ENCODE data around the gene CHST11. TPM values are rescaled to one million over a fixed set of nuclear protein-coding genes. Genes with fewer than 3 reads are reported as not detected.

The CHST11 gene
- total RNA-seq, 2 donors from 2014 or later = 36.2 to 61.7 TPM

DNA sequence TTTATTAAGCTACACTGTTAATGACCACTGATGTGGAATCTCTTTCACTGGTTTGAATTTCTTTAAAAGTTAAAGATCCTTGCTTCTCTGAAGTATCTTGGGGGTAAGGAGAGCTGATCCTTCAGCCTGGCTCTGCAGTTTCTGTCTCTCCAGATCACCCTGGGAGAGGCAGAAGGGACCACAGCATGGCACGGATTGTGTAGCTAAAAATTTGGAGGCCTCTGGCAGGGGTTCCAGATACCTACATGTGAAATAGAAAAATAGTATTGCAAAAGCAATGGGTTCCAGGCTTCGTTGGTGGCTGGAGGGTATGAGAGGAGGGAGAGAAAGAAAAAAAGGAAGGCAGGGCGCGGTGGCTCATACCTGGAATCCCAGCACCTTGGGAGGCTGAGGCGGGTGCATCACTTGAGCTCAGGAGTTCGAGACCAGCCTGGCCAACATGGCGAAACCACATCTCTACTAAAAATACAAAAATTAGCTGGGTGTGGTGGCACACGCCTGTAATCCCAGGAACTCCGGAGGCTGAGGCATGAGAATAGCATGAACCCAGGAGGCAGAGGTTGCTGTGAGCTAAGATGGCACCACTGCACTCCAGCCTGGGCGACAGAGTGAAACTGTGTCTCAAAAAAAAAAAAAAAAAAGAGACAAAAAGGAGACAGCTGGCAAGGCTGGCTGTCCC, 3.4 kb downstream of the CHST11 start:
- Mint-ChIP-seq H3K27ac (peak overlapping the region; percentile 92), H3K9me3 (no peaks in the 10 kb centered on the region), H3K4me3 (peak overlapping the region; percentile 93), H3K4me1 (peaks cover 36% of the 10 kb centered on the region), H3K36me3 (ENCODE audit: low read depth) (peaks cover 26% of the 10 kb centered on the region), H3K27me3 (no peaks in the 10 kb centered on the region)
- no peak for ATAC-seq (replicated peaks)

DNA sequence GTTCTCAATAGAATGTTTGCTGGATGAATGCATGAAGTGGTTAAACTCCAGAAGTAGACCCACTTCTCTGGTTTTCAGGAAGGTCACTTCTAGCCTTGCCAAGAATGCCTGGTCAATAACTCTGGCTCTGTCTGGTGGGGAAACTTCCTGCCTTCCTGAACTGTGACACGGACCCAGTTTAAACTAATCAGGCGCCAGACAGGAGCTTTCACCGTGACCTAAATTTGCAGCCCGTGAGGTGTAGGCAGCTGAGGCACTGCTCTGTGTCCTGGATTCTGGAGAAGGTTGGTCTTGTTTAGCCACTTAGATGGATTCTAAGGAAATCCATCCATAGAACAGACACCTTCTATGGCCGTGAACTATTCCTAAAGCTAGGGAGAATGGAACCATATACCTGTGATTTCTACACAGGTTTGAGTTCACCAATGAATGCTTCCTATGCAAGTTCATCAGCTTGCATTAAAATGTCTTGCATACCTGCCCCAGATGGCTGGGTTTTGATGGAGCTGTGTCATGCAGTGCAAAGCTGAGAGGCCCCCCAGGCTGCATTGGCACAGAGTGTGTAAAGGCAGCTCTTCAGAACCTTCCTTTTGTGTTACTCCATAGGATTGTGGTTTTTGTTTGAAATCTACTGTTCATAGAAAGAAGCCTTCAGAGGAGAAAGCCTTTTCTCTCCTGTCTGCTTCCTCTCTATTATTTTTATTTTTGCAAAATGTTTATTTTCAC, 4.4 kb downstream of the CHST11 start:
- H3K4me3 Mint-ChIP-seq = peak overlapping the region; percentile 93
- no peaks in the 10 kb centered on the region for H3K9me3 Mint-ChIP-seq
- H3K27me3 Mint-ChIP-seq = no peaks in the 10 kb centered on the region
- peaks cover 35% of the 10 kb centered on the region for H3K4me1 Mint-ChIP-seq
- peak overlapping the region; percentile 92 for H3K27ac Mint-ChIP-seq
- H3K36me3 Mint-ChIP-seq (ENCODE audit: low read depth) = peaks cover 26% of the 10 kb centered on the region
- no peak for ATAC-seq (replicated peaks)

DNA sequence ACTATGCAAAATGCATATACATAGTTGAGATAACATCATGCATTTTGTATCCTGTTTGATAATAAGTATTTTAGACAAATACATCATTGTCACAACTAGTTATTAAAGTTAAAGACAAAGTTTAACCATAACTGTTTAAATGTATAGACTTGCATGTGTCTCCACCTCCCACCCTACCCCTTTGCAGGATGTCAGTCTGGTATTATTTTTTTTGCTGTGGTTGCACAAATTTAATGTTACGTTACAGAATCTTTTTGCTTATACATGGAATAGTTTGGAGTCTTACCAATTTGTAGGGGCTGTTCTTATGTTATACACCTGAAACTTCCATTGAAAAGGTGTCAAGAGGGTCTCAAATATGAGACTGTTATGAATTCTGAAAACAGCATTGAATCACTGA, 5.6 kb downstream of the CHST11 start:
- peaks cover 19% of the 10 kb centered on the region for H3K36me3 Mint-ChIP-seq (ENCODE audit: low read depth)
- no peaks in the 10 kb centered on the region for H3K27me3 Mint-ChIP-seq
- peaks cover 45% of the 10 kb centered on the region for H3K4me1 Mint-ChIP-seq
- peak overlapping the region; percentile 93 for H3K4me3 Mint-ChIP-seq
- H3K27ac Mint-ChIP-seq = peak overlapping the region; percentile 53
- no peaks in the 10 kb centered on the region for H3K9me3 Mint-ChIP-seq
- ATAC-seq (replicated peaks) = no peak

DNA sequence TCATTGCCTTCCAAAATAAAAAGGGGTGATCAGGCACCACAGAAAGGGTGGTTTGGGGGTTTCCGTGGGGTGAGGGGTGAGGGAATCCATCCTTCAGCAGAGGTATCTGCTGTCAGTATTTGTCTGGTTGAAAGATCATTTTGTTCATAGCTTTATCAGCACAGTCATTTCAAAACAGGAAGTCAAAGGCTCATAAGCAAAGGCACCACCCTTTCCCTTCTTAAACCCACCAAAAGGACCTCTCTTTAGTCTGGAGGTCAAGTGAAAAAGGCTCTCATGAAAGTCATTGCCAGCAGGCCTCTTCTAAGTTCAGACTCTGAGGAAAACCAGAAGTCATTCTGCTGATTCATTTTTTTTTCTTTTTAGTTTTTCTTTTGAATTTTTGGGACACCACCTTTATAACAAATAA, 6.2 kb downstream of the CHST11 start:
- H3K4me3 Mint-ChIP-seq = peak overlapping the region; percentile 93
- H3K9me3 Mint-ChIP-seq = no peaks in the 10 kb centered on the region
- H3K4me1 Mint-ChIP-seq = peaks cover 45% of the 10 kb centered on the region
- H3K27ac Mint-ChIP-seq = peak overlapping the region; percentile 53
- ATAC-seq (replicated peaks) = peak; percentile 54
- no peaks in the 10 kb centered on the region for H3K27me3 Mint-ChIP-seq
- peaks cover 19% of the 10 kb centered on the region for H3K36me3 Mint-ChIP-seq (ENCODE audit: low read depth)

DNA sequence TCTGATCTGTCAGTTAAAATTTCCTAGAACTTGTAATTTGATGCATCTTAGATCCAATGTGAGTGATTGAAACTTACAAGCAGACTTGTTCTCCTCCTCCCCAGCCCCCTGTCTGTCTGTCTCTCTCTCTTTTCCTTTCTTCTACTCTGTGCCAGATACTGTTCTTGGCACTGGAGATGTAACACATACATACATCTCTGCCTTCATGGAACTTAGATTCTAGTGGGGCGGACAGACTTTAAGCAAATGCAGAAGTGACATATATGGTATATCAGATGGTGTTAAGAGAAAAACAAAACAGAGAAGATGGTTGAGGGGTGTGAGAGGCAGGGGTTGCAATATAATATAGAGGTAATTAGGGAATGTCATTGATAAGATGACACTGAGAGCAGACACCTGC, 6.6 kb downstream of the CHST11 start:
- H3K27ac Mint-ChIP-seq = peak overlapping the region; percentile 53
- H3K4me3 Mint-ChIP-seq = peak overlapping the region; percentile 93
- H3K36me3 Mint-ChIP-seq (ENCODE audit: low read depth) = peaks cover 19% of the 10 kb centered on the region
- ATAC-seq (replicated peaks) = peak; percentile 31
- no peaks in the 10 kb centered on the region for H3K27me3 Mint-ChIP-seq
- no peaks in the 10 kb centered on the region for H3K9me3 Mint-ChIP-seq
- H3K4me1 Mint-ChIP-seq = peaks cover 45% of the 10 kb centered on the region

DNA sequence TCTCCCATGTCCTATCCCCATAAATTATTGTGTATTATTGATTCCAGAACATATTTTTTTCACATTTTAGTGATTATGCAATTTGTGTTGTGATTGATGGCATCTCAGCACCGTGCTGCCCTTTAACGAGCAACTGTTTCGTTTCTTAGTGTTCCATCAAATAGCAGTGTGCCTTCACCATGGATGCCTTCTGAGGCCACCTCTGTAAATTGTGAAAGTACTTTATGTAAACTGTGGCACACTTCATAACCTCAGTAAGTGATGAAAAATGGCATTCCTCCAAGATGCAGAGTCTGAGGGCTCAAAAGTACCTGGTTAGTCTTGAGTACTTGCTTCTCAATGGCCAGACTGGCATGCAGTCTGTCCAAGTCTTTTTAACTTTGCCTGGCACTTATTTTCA, 8.2 kb downstream of the CHST11 start:
- H3K36me3 Mint-ChIP-seq (ENCODE audit: low read depth) = peaks cover 4% of the 10 kb centered on the region
- H3K27ac Mint-ChIP-seq = peak overlapping the region; percentile 76
- peak overlapping the region; percentile 93 for H3K4me3 Mint-ChIP-seq
- H3K4me1 Mint-ChIP-seq = peaks cover 42% of the 10 kb centered on the region
- no peaks in the 10 kb centered on the region for H3K27me3 Mint-ChIP-seq
- no peaks in the 10 kb centered on the region for H3K9me3 Mint-ChIP-seq
- ATAC-seq (replicated peaks) = no peak

DNA sequence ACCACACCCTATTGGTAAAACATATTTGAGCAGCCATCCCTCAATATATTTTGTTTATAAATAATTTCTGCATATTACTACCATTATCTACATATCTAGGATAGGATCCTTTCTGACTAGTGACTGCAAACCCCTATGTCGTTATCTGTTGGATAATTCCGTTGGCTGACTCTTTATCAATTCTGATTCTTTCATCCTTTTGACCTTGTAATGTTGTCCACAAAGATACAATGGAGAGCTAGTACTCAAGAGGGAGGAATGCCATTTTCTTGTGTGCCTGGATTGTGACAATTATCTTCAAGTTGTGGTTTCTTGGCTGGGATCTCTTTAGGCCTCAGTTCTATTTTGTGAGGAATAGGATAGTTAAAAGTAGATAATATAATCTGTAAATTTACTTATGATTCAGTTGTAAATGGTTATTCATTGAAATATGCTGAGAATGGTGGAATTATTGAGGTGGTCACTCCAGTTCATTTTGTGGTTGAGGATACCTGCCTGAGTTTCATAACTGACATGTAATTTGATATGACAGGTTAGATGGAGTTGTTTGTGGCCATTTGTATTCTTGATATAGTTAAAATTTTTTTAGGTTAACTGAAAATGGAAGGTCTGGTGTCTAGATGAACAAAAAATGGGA, 10.1 kb downstream of the CHST11 start:
- no peaks in the 10 kb centered on the region for H3K36me3 Mint-ChIP-seq (ENCODE audit: low read depth)
- H3K9me3 Mint-ChIP-seq = no peaks in the 10 kb centered on the region
- no peak overlapping the region for H3K27ac Mint-ChIP-seq
- H3K4me1 Mint-ChIP-seq = peaks cover 39% of the 10 kb centered on the region
- H3K27me3 Mint-ChIP-seq = no peaks in the 10 kb centered on the region
- H3K4me3 Mint-ChIP-seq = peak overlapping the region; percentile 12
- ATAC-seq (replicated peaks) = no peak

DNA sequence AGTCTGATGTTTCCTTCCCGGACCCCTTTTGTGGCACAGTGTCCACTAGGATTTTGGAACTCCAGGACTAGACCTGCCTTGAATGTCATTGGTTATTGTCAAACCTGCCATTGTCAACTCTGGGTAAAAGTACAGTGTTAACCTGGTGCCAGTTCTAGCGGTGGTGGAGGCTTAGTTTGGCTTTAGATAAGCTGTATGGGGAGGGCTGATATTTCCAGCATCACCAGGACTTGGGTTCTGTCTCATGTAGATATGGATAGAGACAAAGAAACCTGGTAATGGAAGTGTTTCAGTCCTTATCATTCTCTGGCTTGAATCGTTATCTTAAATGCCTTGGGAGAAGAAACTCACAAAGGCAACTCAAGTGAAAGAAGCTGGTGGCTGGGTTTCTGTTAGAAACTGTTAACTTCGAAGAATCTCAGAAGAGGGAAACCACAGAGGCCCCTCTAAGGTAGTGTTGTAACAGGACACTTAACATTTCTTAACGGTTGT, 10.6 kb downstream of the CHST11 start:
- no peaks in the 10 kb centered on the region for H3K9me3 Mint-ChIP-seq
- H3K4me3 Mint-ChIP-seq = peak overlapping the region; percentile 12
- ATAC-seq (replicated peaks) = no peak
- peaks cover 42% of the 10 kb centered on the region for H3K4me1 Mint-ChIP-seq
- H3K27ac Mint-ChIP-seq = no peak overlapping the region
- no peaks in the 10 kb centered on the region for H3K27me3 Mint-ChIP-seq
- no peaks in the 10 kb centered on the region for H3K36me3 Mint-ChIP-seq (ENCODE audit: low read depth)

DNA sequence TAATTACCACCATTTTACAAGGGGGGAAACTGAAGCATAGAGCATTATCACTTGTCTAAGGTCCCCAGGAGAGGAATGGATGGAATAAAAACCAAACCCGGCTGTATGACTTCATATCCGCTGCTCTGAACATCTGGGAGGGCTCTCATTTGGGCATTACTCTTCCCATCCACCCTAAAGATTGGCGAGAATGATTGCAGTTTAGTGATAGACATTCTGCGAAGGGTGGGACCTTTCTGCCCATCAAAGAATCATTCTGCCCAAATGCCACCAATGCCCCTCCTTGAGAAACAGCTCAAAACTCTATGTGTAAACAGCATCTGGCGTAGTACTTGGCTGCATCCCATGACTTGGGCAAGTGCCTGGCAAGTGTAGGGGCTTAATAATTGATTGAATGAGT, 11.6 kb downstream of the CHST11 start:
- H3K27me3 Mint-ChIP-seq = no peaks in the 10 kb centered on the region
- H3K4me1 Mint-ChIP-seq = peaks cover 43% of the 10 kb centered on the region
- H3K4me3 Mint-ChIP-seq = no peak overlapping the region
- H3K9me3 Mint-ChIP-seq = no peaks in the 10 kb centered on the region
- no peaks in the 10 kb centered on the region for H3K36me3 Mint-ChIP-seq (ENCODE audit: low read depth)
- H3K27ac Mint-ChIP-seq = no peak overlapping the region
- no peak for ATAC-seq (replicated peaks)

DNA sequence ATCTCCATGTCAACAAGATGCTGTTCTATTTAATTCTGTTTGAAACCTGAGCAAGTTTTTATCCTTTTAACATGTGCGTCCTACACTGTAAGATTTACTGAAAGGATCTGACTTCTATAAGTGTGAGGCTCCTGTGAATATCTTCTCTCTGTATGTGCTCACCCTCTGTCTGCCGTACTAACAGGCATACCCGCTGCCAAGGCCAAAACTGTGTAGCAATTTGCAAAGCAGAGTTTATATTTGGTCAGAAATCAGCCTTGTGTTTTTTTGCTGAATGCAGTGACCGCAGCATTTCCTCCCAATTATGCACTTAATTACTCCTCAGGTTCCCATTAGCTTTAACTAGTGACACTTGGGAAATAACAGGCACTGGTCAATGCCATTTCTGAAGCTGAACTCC, 12.3 kb downstream of the CHST11 start:
- no peaks in the 10 kb centered on the region for H3K27me3 Mint-ChIP-seq
- no peaks in the 10 kb centered on the region for H3K36me3 Mint-ChIP-seq (ENCODE audit: low read depth)
- H3K9me3 Mint-ChIP-seq = no peaks in the 10 kb centered on the region
- no peak for ATAC-seq (replicated peaks)
- H3K4me3 Mint-ChIP-seq = no peak overlapping the region
- H3K27ac Mint-ChIP-seq = no peak overlapping the region
- H3K4me1 Mint-ChIP-seq = peaks cover 44% of the 10 kb centered on the region

DNA sequence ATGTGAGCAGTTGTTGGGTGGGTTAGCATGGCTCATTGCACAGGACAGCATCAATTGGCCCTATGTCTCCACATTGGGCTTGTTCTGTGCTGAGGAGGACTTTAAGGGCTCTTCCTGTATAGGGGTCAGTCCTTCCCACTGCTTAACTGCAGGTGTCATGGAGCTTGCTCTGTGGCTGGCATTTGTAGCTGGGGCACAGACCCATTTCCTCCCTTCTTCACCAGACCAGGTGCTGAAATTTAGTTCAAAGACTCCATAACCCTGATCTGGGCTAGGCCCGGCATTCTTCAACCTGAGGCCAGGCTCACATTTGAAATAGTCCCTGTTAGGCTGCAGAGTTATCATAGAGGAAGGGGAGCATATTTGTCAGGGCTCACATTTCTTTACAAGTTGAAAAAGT, 12.8 kb downstream of the CHST11 start:
- Mint-ChIP-seq H3K36me3 (ENCODE audit: low read depth) (no peaks in the 10 kb centered on the region), H3K9me3 (no peaks in the 10 kb centered on the region), H3K27ac (no peak overlapping the region), H3K27me3 (no peaks in the 10 kb centered on the region), H3K4me1 (peaks cover 47% of the 10 kb centered on the region), H3K4me3 (no peak overlapping the region)
- no peak for ATAC-seq (replicated peaks)

DNA sequence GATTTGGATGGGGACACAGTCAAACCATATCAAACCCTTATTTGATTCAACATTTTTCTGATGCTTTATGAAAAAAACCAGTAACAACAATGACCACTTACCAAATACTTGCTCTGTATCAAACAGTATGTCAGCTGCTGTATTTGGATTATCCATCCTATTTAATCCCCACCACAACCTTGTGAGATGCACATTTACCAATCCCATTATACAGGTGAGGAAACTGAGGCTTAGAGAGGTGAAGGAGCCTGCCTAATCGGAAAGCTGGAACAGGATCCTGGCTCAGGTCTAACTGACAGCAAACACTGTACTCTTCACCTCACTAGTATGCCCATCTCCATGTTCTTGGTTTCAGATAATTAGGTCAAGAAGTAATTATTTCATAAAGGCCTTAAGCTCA, 13.8 kb downstream of the CHST11 start:
- Mint-ChIP-seq H3K4me1 (peaks cover 40% of the 10 kb centered on the region), H3K36me3 (ENCODE audit: low read depth) (no peaks in the 10 kb centered on the region), H3K4me3 (no peak overlapping the region), H3K9me3 (no peaks in the 10 kb centered on the region), H3K27me3 (no peaks in the 10 kb centered on the region), H3K27ac (no peak overlapping the region)
- ATAC-seq (replicated peaks) = no peak

DNA sequence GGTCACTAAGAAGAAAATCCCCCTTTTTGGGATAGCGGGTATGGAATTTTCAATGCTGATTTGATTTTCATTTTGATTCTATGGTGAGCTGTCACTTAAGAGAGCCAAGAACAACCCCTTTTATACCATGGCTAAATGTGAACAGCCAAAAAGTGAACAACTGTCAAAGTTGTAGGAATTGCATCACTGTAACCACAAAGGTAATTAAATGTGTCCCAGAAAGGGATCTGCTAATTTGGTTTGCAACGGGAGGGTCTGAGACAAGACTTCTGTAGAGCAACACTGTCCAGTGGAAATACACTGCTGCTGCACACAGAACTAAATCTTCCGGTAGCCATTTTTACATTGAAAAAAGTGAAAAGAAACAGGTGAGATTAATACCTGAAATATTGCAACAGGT, 14.6 kb downstream of the CHST11 start:
- Mint-ChIP-seq H3K36me3 (ENCODE audit: low read depth) (no peaks in the 10 kb centered on the region), H3K9me3 (no peaks in the 10 kb centered on the region), H3K4me1 (peaks cover 39% of the 10 kb centered on the region), H3K27ac (no peak overlapping the region), H3K4me3 (no peak overlapping the region), H3K27me3 (no peaks in the 10 kb centered on the region)
- ATAC-seq (replicated peaks) = no peak

DNA sequence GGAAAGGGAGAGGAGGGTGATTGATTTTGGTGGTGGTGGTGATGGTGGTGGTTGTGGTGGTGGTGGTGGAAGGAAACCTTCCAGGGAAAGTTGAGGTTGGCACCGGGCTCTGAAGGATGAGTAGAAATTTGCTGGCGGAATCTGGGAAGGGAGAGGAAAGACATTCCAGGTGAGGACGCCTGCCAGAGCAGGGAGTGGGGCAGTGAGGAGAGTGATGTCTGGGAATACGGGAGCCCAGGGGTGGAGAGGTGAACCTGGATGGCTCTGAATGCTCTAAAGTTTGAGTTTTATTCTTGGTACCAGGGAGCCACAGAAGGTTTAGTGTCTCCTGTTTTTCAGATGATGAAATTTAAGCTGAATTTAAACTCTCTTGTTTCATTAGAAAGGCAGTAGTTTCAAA, 16.0 kb downstream of the CHST11 start:
- Mint-ChIP-seq H3K4me1 (peaks cover 40% of the 10 kb centered on the region), H3K36me3 (ENCODE audit: low read depth) (no peaks in the 10 kb centered on the region), H3K4me3 (peak overlapping the region; percentile 69), H3K9me3 (no peaks in the 10 kb centered on the region), H3K27me3 (no peaks in the 10 kb centered on the region), H3K27ac (peak overlapping the region; percentile 28)
- ATAC-seq (replicated peaks) = no peak

All from activated T-helper 17 cell treated with anti-CD3 and anti-CD28 coated beads, Interleukin-2, amount 50 U/mL, for 72 hours (primary cell).